A549 (cell line): ENCODE measurements around the gene PRR3. TPM values are rescaled to one million over a fixed set of nuclear protein-coding genes. Genes with fewer than 3 reads are reported as not detected.

ENCODE experiments used
- ATAC-seq, 2 experiments: fragments of 200-7000 bp in 1 of 2; fragments of >200 bp in 1 of 2; cut with Nextera tagmentation in 1 of 2; cut with Tn5 transposase in 1 of 2; 3 replicates each; pipeline versions ENCODE4 v1.8.0 to v1.9.1; 2018 to 2020; ENCODE audit warnings: mild to moderate bottlenecking in 1 of 2, moderate library complexity in 1 of 2
- CTCF ChIA-PET: fragments of 300-600 bp; sonication (Branson Sonifier 250); formaldehyde crosslinking; extraction: SDS; loops from one replicate; lab custom pipeline; 2021; ENCODE audit warnings: antibody characterized with exemption, inconsistent platforms; lab: Yijun Ruan, JAX
- POLR2A ChIA-PET: fragments of 350-600 bp; formaldehyde crosslinking; extraction: SDS; loops from one replicate; lab custom pipeline; 2021; ENCODE audit warnings: antibody characterized with exemption, inconsistent platforms; lab: Yijun Ruan, JAX
- DNase-seq, 2 experiments: peaks; one replicate each; pipeline versions ENCODE4 v3.0.0 to v3.0.0-alpha.2; 2011 to 2016; ENCODE audit warnings: low read depth in 1 of 2, low spot score in 1 of 2
- FAIRE-seq: peaks from 2 replicates; lab custom pipeline; 2011; peaks lifted over from hg19 to GRCh38; lab: Jason Lieb, UNC
- H3K27ac ChIP-seq, 2 experiments: fragments of >200 bp; sonication (Bioruptor Twin); formaldehyde crosslinking; 3 replicates each; pipeline ENCODE4 v1.5.1; 2016 to 2017
- H3K4me1 ChIP-seq: fragments of >200 bp; sonication (Bioruptor Twin); formaldehyde crosslinking; 3 replicates; pipeline ENCODE4 v1.6.1; 2016
- H3K4me2 ChIP-seq: fragments of >200 bp; sonication (Bioruptor Twin); formaldehyde crosslinking; 3 replicates; pipeline ENCODE4 v1.6.1; 2016
- H3K4me3 ChIP-seq: fragments of >200 bp; sonication (Bioruptor Twin); formaldehyde crosslinking; 3 replicates; pipeline ENCODE4 v1.5.1; 2016
- H3K9me3 ChIP-seq: fragments of >200 bp; sonication (Bioruptor Twin); formaldehyde crosslinking; 3 replicates; pipeline ENCODE4 v1.6.1; 2016
- CBX8 ChIP-seq: fragments of 200-600 bp; sonication (generic); IDR thresholded peaks from 2 replicates; pipeline ENCODE4 v1.6.1; 2016
- CEBPB ChIP-seq, 2 experiments: fragments of >200 bp in 1 of 2; sonication (Bioruptor Twin) in 1 of 2; formaldehyde crosslinking in 1 of 2; IDR thresholded peaks; 2 replicates each; pipeline ENCODE4 v1.6.1; 2012 to 2016
- CHD2 ChIP-seq: fragments of 150-350 bp; IDR thresholded peaks from 2 replicates; pipeline ENCODE4 v1.6.1; 2014; ENCODE audit warnings: low read length; ENCODE audit not compliant: partially characterized antibody
- ESRRA ChIP-seq: fragments of 150-350 bp; IDR thresholded peaks from 2 replicates; pipeline ENCODE4 v1.6.1; 2014; ENCODE audit warnings: mild to moderate bottlenecking, low read length, borderline replicate concordance
- FOSL2 ChIP-seq, 2 experiments: fragments of 450-650 bp in 1 of 2; fragments of >200 bp in 1 of 2; sonication (Bioruptor Twin) in 1 of 2; formaldehyde crosslinking; IDR thresholded peaks; 2 replicates each; pipeline versions ENCODE4 v1.5.0 to v1.6.1; 2016 to 2020; ENCODE audit warnings: mild to moderate bottlenecking in 1 of 2, moderate library complexity in 1 of 2
- GATA3 ChIP-seq: IDR thresholded peaks from 2 replicates; pipeline ENCODE4 v1.6.1; 2012; ENCODE audit warnings: borderline replicate concordance
- HDAC2 ChIP-seq: fragments of 200-600 bp; sonication (generic); IDR thresholded peaks from 2 replicates; pipeline ENCODE4 v1.6.1; 2016
- JUNB ChIP-seq: fragments of >200 bp; sonication (Bioruptor Twin); formaldehyde crosslinking; IDR thresholded peaks from 2 replicates; pipeline ENCODE4 v1.6.1; 2016
- MYC ChIP-seq: IDR thresholded peaks from 2 replicates; pipeline ENCODE4 v1.6.1; 2012; ENCODE audit warnings: mild to moderate bottlenecking, inconsistent platforms, low read length, improper control_type of control experiment, borderline replicate concordance
- NFE2L2 ChIP-seq: fragments of 150-350 bp; conservative IDR thresholded peaks from 2 replicates; pipeline ENCODE4 v1.6.1; 2014; ENCODE audit warnings: low read length
- POLR2A ChIP-seq: IDR thresholded peaks from 2 replicates; pipeline ENCODE4 v1.6.1; 2012; ENCODE audit warnings: mild to moderate bottlenecking, low read length
- POLR2AphosphoS2 ChIP-seq: conservative IDR thresholded peaks from 2 replicates; pipeline ENCODE4 v1.6.1; 2012; ENCODE audit warnings: low read length, improper control_type of control experiment, inconsistent platforms
- RARB ChIP-seq: fragments of 250-450 bp; sonication (Bioruptor Pico); IDR thresholded peaks from 2 replicates; pipeline ENCODE4 v1.8.0; 2021; ENCODE audit warnings: mild to moderate bottlenecking, moderate library complexity
- TFCP2L1 ChIP-seq: fragments of 250-450 bp; sonication (Bioruptor Pico); IDR thresholded peaks from 2 replicates; pipeline ENCODE4 v1.5.0; 2021; ENCODE audit warnings: mild to moderate bottlenecking
- ZSCAN20 ChIP-seq: fragments of 250-450 bp; sonication (Bioruptor Pico); IDR thresholded peaks from 2 replicates; pipeline ENCODE4 v1.8.0; 2022; ENCODE audit warnings: mild to moderate bottlenecking, moderate library complexity
- WGBS: methylation state at CpG from one replicate; pipeline ENCODE4 v1.1.6; 2017; ENCODE audit errors: missing lambda C conversion rate; 5-methylcytosine and 5-hydroxymethylcytosine counted together
- polyA plus RNA-seq, 4 experiments: library from polyadenylated mRNA; depleted of rRNA in 3 of 4; stranded (reverse); fragments of >200 nt; fragmentation: RNase III in 1 of 4; extraction: RNeasy Plus Mini Kit Qiagen cat#74134 plus additional on column Dnase treatment in 1 of 4; gene quantifications; 2 replicates in 3 of 4; 3 replicates in 1 of 4; pipeline ENCODE4 v1.2.3, GENCODE V29; 2011 to 2017
- TF ChIP-seq, protein P1 (sequence below): fragments of 150-350 bp; IDR thresholded peaks from 2 replicates; pipeline ENCODE4 v1.6.1; 2014; ENCODE audit warnings: low read depth, mild to moderate bottlenecking, low read length
- TF ChIP-seq, protein P2 (sequence below): IDR thresholded peaks from 2 replicates; pipeline ENCODE4 v1.6.1; 2012
- TF ChIP-seq, protein P3 (sequence below): fragments of 200-600 bp; sonication (generic); IDR thresholded peaks from 2 replicates; pipeline ENCODE4 v1.6.1; 2016; ENCODE audit warnings: antibody characterized with exemption, mild to moderate bottlenecking, moderate library complexity

Gene PRR3
- polyA plus RNA-seq, 2 of the 4 experiments (the other 2 are of a cell fraction) = 13.8 to 24.1 TPM

DNA sequence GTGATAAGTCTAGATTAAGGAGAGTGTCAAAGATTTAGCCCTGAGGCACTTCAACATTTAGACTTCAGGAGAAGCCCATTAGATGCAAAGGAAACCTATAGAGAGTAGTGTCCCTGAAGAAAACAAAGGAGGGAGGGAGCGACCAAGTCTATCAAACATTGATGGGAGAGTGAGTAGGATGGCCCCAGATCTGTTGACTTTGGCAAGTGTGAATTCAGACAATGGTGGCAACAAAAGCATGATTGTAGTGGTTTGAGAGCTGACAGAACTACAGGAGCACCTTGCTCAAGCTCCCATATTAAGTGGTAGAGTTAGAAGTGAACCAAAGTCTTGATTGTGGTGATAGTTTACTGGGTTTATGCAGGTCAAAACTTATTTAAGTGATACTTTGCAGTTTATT, 13.2 kb downstream of the PRR3 start:
- peak overlapping the region; percentile 52; the same call in 2 of the 3 replicates for H3K4me3 ChIP-seq
- POLR2A ChIA-PET = interaction anchor here (1.3 to 1.6 kb wide), 4 partner anchors 13 to 48 kb away, joined by 3 to 15 read pairs (median 5); partner anchors contain the start of genes GNL1, MRPS18B and PRR3
- DNase-seq (no peak), FAIRE-seq (no peak), ATAC-seq (no peak)
- no peak overlapping the region; a peak in 1 of 6 replicates for H3K27ac ChIP-seq
- TF ChIP-seq, protein P1, sequence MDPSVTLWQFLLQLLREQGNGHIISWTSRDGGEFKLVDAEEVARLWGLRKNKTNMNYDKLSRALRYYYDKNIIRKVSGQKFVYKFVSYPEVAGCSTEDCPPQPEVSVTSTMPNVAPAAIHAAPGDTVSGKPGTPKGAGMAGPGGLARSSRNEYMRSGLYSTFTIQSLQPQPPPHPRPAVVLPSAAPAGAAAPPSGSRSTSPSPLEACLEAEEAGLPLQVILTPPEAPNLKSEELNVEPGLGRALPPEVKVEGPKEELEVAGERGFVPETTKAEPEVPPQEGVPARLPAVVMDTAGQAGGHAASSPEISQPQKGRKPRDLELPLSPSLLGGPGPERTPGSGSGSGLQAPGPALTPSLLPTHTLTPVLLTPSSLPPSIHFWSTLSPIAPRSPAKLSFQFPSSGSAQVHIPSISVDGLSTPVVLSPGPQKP = no peak
- TF ChIP-seq FOSL2 (IDR thresholded peaks at IDR 0.05) = no peak
- TF ChIP-seq FOSL2 (CRISPR knock-in tag; IDR thresholded peaks at IDR 0.05) = no peak
- TF ChIP-seq JUNB = no peak
- TF ChIP-seq NFE2L2 = no peak
- TF ChIP-seq, protein P2, sequence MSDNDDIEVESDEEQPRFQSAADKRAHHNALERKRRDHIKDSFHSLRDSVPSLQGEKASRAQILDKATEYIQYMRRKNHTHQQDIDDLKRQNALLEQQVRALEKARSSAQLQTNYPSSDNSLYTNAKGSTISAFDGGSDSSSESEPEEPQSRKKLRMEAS = no peak
- no peak for TF ChIP-seq POLR2A
- no peak for TF ChIP-seq POLR2AphosphoS2
- no peak for TF ChIP-seq CBX8
- no peak for TF ChIP-seq CEBPB (IDR thresholded peaks at IDR 0.05)
- TF ChIP-seq RARB (CRISPR knock-in tag) = no peak
- TF ChIP-seq, protein P3, sequence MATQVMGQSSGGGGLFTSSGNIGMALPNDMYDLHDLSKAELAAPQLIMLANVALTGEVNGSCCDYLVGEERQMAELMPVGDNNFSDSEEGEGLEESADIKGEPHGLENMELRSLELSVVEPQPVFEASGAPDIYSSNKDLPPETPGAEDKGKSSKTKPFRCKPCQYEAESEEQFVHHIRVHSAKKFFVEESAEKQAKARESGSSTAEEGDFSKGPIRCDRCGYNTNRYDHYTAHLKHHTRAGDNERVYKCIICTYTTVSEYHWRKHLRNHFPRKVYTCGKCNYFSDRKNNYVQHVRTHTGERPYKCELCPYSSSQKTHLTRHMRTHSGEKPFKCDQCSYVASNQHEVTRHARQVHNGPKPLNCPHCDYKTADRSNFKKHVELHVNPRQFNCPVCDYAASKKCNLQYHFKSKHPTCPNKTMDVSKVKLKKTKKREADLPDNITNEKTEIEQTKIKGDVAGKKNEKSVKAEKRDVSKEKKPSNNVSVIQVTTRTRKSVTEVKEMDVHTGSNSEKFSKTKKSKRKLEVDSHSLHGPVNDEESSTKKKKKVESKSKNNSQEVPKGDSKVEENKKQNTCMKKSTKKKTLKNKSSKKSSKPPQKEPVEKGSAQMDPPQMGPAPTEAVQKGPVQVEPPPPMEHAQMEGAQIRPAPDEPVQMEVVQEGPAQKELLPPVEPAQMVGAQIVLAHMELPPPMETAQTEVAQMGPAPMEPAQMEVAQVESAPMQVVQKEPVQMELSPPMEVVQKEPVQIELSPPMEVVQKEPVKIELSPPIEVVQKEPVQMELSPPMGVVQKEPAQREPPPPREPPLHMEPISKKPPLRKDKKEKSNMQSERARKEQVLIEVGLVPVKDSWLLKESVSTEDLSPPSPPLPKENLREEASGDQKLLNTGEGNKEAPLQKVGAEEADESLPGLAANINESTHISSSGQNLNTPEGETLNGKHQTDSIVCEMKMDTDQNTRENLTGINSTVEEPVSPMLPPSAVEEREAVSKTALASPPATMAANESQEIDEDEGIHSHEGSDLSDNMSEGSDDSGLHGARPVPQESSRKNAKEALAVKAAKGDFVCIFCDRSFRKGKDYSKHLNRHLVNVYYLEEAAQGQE = no peak
- no peak for TF ChIP-seq MYC
- TF ChIP-seq TFCP2L1 = no peak
- TF ChIP-seq ZSCAN20 = no peak
- no peak for TF ChIP-seq HDAC2
- no peak for TF ChIP-seq GATA3
- TF ChIP-seq ESRRA = no peak
- no peak for TF ChIP-seq CHD2
- peaks cover 14% of the 10 kb centered on the region for H3K4me1 ChIP-seq
- H3K9me3 ChIP-seq = no peaks in the 10 kb centered on the region
- H3K4me2 ChIP-seq = peak overlapping the region; percentile 86
- CTCF ChIA-PET = interaction anchor here (1.4 to 1.8 kb wide), 2 partner anchors 22 to 29 kb away, joined by 4 to 5 read pairs; no protein-coding TSS in a partner anchor
- WGBS = 28% methylated on average over 1 of the region's 1 CpG

DNA sequence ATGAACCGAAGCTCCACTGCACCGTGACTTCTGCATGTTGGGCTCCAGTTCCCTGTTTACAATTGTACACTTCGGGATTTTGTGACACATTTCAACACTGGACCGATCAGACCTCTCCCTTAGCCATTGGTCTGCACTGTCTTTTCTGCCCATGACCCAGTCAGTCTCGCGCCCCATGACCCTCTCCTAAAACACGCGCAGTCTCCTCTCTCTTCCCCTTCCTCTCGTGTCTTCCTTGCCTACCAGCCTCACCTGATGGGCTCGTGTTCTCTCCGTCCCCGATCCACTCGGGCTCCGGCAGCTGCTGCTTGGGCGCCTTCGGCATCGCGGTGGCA, 13.6 kb downstream of the PRR3 start:
- POLR2A ChIA-PET = interaction anchor here (0.5 to 1.6 kb wide), 10 partner anchors 9 to 1103 kb away, joined by 3 to 15 read pairs (median 4); partner anchors contain the start of genes GNL1, MRPS18B and PRR3
- H3K27ac ChIP-seq = peak overlapping the region; percentile 89 to 99
- FAIRE-seq = no peak
- CTCF ChIA-PET = interaction anchor here (1.4 to 1.8 kb wide), 2 partner anchors 22 to 30 kb away, joined by 4 to 5 read pairs; no protein-coding TSS in a partner anchor
- H3K4me2 ChIP-seq = peak overlapping the region; percentile 86
- ATAC-seq = peak; percentile 30 to 51; a peak in 5 of 6 replicates
- H3K4me3 ChIP-seq = peak overlapping the region; percentile 52
- peak in 1 of 2 experiments; percentile 12 for DNase-seq
- WGBS = 6% methylated on average over 18 of the region's 18 CpGs
- TF ChIP-seq FOSL2 (IDR thresholded peaks at IDR 0.05) (no peak), FOSL2 (CRISPR knock-in tag; IDR thresholded peaks at IDR 0.05) (no peak), ZSCAN20 (0 out of 2 replicates have a peak, but pooled peaks have one; percentile 31)
- H3K9me3 ChIP-seq = no peaks in the 10 kb centered on the region
- peaks cover 14% of the 10 kb centered on the region for H3K4me1 ChIP-seq
